ENCODE results near the gene CDKN2B-AS1. TPM values are rescaled to one million over a fixed set of nuclear protein-coding genes. Genes with fewer than 3 reads are reported as not detected.
A peak's percentile ranks its signal among the peaks of the same experiment; 100 is the strongest.

Gene CDKN2B-AS1
- not detected in 2 replicates for polyA plus RNA-seq
- polyA minus RNA-seq, result not detected in 2 replicates

- Histone ChIP-seq H2AFZ (ENCODE audit: low read depth, low read length) (no peak within 1 kb of the TSS), H3K9me2 (ENCODE audit: insufficient read depth, low read length) (peaks cover 2% of the 10 kb centered on the region), H3F3A (ENCODE audit: insufficient read depth, low read length, poor library complexity, severe bottlenecking) (no peaks in the 10 kb centered on the region), H3K9ac (ENCODE audit: low read length) (no peak within 1 kb of the TSS), H3K27ac (ENCODE audit: low read length) (no peak within 1 kb of the TSS), H3K4me2 (ENCODE audit: low read length) (peak within 1 kb of the TSS; percentile 70), H4K20me1 (ENCODE audit: insufficient read depth) (no peaks in the 10 kb centered on the region), H3K36me3 (ENCODE audit: insufficient read depth, low read length) (no peaks in the 10 kb centered on the region), H3K79me2 (replicated peaks; ENCODE audit: insufficient read depth, low read length) (no peaks in the 10 kb centered on the region), H3K27me3 (ENCODE audit: insufficient read depth, low read depth, low read length) (peaks cover 99% of the 10 kb centered on the region), H3K9me3 (ENCODE audit: low read length) (no peaks in the 10 kb centered on the region), H3K4me3 (ENCODE audit: low read length) (peak within 1 kb of the TSS; percentile 65)
- no peak for TF ChIP-seq EZH2 (IDR thresholded peaks at IDR 0.05; ENCODE audit: borderline replicate concordance, insufficient read depth, low read length, poor library complexity, severe bottlenecking)
Observed at GRCh38 chr9:21994556-21995005, at the start of gene CDKN2B-AS1. TSS of gene CDKN2B-AS1 (plus strand) at chr9:21994791.

- TF ChIP-seq CTCF (IDR thresholded peaks at IDR 0.05; ENCODE audit: poor library complexity, severe bottlenecking), result no peak
- no peak for TF ChIP-seq POLR2AphosphoS5 (IDR thresholded peaks at IDR 0.05)
- TF ChIP-seq RAD21 (conservative IDR thresholded peaks at IDR 0.05), result no peak
- no peak for TF ChIP-seq EP300 (conservative IDR thresholded peaks at IDR 0.05; ENCODE audit: poor library complexity, severe bottlenecking)
- no peak for TF ChIP-seq MXI1 (conservative IDR thresholded peaks at IDR 0.05; ENCODE audit: poor library complexity, severe bottlenecking)
- TF ChIP-seq SMC3 (conservative IDR thresholded peaks at IDR 0.05; ENCODE audit: poor library complexity), result no peak
- TF ChIP-seq EZH2 (IDR thresholded peaks at IDR 0.05; ENCODE audit: borderline replicate concordance, insufficient read depth, low read length, poor library complexity, severe bottlenecking), result no peak
- no peak for TF ChIP-seq REST (IDR thresholded peaks at IDR 0.05; ENCODE audit: borderline replicate concordance)
- TF ChIP-seq TAF1 (IDR thresholded peaks at IDR 0.05; ENCODE audit: low read depth), result no peak
- H3K36me3 ChIP-seq (ENCODE audit: insufficient read depth, low read length), result no peaks in the 10 kb centered on the region
- no peaks in the 10 kb centered on the region for H3F3A ChIP-seq (ENCODE audit: insufficient read depth, low read length, poor library complexity, severe bottlenecking)
- no peak overlapping the region for H3K4me3 ChIP-seq (ENCODE audit: low read length)
- H3K27ac ChIP-seq (ENCODE audit: low read length), result no peak overlapping the region
- H3K27me3 ChIP-seq (ENCODE audit: insufficient read depth, low read depth, low read length), result no peaks in the 10 kb centered on the region
- no peaks in the 10 kb centered on the region for H3K9me2 ChIP-seq (ENCODE audit: insufficient read depth, low read length)
- H2AFZ ChIP-seq (ENCODE audit: low read depth, low read length), result no peak overlapping the region
- no peaks in the 10 kb centered on the region for H3K9me3 ChIP-seq (ENCODE audit: low read length)
- no peak overlapping the region for H3K4me2 ChIP-seq (ENCODE audit: low read length)
- H3K79me2 ChIP-seq (replicated peaks; ENCODE audit: insufficient read depth, low read length), result no peaks in the 10 kb centered on the region
- no peaks in the 10 kb centered on the region for H4K20me1 ChIP-seq (ENCODE audit: insufficient read depth)
- no peak overlapping the region for H3K9ac ChIP-seq (ENCODE audit: low read length)
Observed at GRCh38 chr9:21945606-21946005, 49.0 kb upstream of the CDKN2B-AS1 start.

Data from neural cell (in vitro differentiated cells).